H9 (cell line): ENCODE measurements around the gene MED27. TPM values are rescaled to one million over a fixed set of nuclear protein-coding genes. Genes with fewer than 3 reads are reported as not detected.

Experiments
- DNase-seq: peaks from one replicate; pipeline ENCODE4 v3.0.0-alpha.2; 2017
- H2AFZ ChIP-seq: one replicate; pipeline ENCODE4 v1.6.1; 2013; ENCODE audit warnings: mild to moderate bottlenecking, low read length, control low read depth, moderate library complexity
- H2AK5ac ChIP-seq: 2 replicates; pipeline ENCODE4 v1.6.1; 2013; ENCODE audit warnings: low read length, control low read depth, mixed read lengths; ENCODE audit not compliant: insufficient read length
- H2BK120ac ChIP-seq: one replicate; pipeline ENCODE4 v1.6.1; 2013; ENCODE audit warnings: low read depth, mild to moderate bottlenecking, low read length, control low read depth, inconsistent platforms; ENCODE audit not compliant: poor library complexity, severe bottlenecking
- H2BK12ac ChIP-seq: 2 replicates; pipeline ENCODE4 v1.6.1; 2013; ENCODE audit warnings: low read length, control low read depth, mixed read lengths, low read depth; ENCODE audit not compliant: insufficient read length
- H2BK15ac ChIP-seq: 2 replicates; pipeline ENCODE4 v1.6.1; 2013; ENCODE audit warnings: low read depth, low read length, control low read depth
- H2BK20ac ChIP-seq: one replicate; pipeline ENCODE4 v1.6.1; 2013; ENCODE audit warnings: low read depth, mild to moderate bottlenecking, low read length, control low read depth, inconsistent platforms; ENCODE audit not compliant: poor library complexity, severe bottlenecking
- H2BK5ac ChIP-seq: 2 replicates; pipeline ENCODE4 v1.6.1; 2013; ENCODE audit warnings: low read length, control low read depth, mixed read lengths; ENCODE audit not compliant: insufficient read length
- H3K14ac ChIP-seq: 2 replicates; pipeline ENCODE4 v1.6.1; 2013; ENCODE audit warnings: low read length, control low read depth; ENCODE audit not compliant: insufficient read depth
- H3K18ac ChIP-seq: 2 replicates; pipeline ENCODE4 v1.6.1; 2013; ENCODE audit warnings: low read depth, mild to moderate bottlenecking, mixed read lengths, low read length, control low read depth; ENCODE audit not compliant: insufficient read length
- H3K23ac ChIP-seq: 2 replicates; pipeline ENCODE4 v1.6.1; 2013; ENCODE audit warnings: low read length, control low read depth, mixed read lengths, low read depth; ENCODE audit not compliant: insufficient read length
- H3K23me2 ChIP-seq: 2 replicates; pipeline ENCODE4 v1.6.1; 2013; ENCODE audit warnings: low read depth, mild to moderate bottlenecking, mixed read lengths, low read length, control low read depth; ENCODE audit not compliant: insufficient read length, poor library complexity, severe bottlenecking
- H3K27ac ChIP-seq: 2 replicates; pipeline ENCODE4 v1.5.1; 2013; ENCODE audit warnings: low read length, control low read depth, mixed read lengths, low read depth; ENCODE audit not compliant: insufficient read length
- H3K27me3 ChIP-seq: 2 replicates; pipeline ENCODE4 v1.6.1; 2013; ENCODE audit warnings: low read length, control low read depth, inconsistent platforms; ENCODE audit not compliant: insufficient read depth
- H3K4ac ChIP-seq: 2 replicates; pipeline ENCODE4 v1.6.1; 2013; ENCODE audit warnings: low read depth, mild to moderate bottlenecking, control low read depth, inconsistent platforms, low read length, moderate library complexity
- H3K4me1 ChIP-seq: 2 replicates; pipeline ENCODE4 v1.6.1; 2013; ENCODE audit warnings: low read length, control low read depth, inconsistent platforms; ENCODE audit not compliant: insufficient read depth
- H3K4me2 ChIP-seq: 2 replicates; pipeline ENCODE4 v1.6.1; 2013; ENCODE audit warnings: low read length, control low read depth, mixed read lengths; ENCODE audit not compliant: insufficient read length, insufficient read depth
- H3K56ac ChIP-seq: 2 replicates; pipeline ENCODE4 v1.6.1; 2013; ENCODE audit warnings: low read depth, mild to moderate bottlenecking, mixed read lengths, low read length, control low read depth; ENCODE audit not compliant: insufficient read length
- H3K79me1 ChIP-seq: 2 replicates; pipeline ENCODE4 v1.6.1; 2013; ENCODE audit warnings: low read depth, mild to moderate bottlenecking, moderate library complexity, low read length, control low read depth, inconsistent platforms; ENCODE audit not compliant: insufficient read depth, poor library complexity, severe bottlenecking
- H3K79me2 ChIP-seq: 2 replicates; pipeline ENCODE4 v1.6.1; 2013; ENCODE audit warnings: low read length, control low read depth, inconsistent platforms; ENCODE audit not compliant: insufficient read depth
- H3K9ac ChIP-seq: 2 replicates; pipeline ENCODE4 v1.6.1; 2013; ENCODE audit warnings: low read length, control low read depth, mixed read lengths; ENCODE audit not compliant: insufficient read length; ENCODE audit errors: extremely low read depth
- H3K9me3 ChIP-seq: one replicate; pipeline ENCODE4 v1.6.1; 2013; ENCODE audit warnings: low read depth, low read length, inconsistent platforms; ENCODE audit not compliant: control insufficient read depth
- H3T11ph ChIP-seq: one replicate; pipeline ENCODE4 v1.6.1; 2013; ENCODE audit warnings: mild to moderate bottlenecking, low read length, control low read depth, inconsistent platforms
- H4K20me1 ChIP-seq: one replicate; pipeline ENCODE4 v1.6.1; 2013; ENCODE audit not compliant: control insufficient read depth, insufficient read length, insufficient read depth
- H4K5ac ChIP-seq: 2 replicates; pipeline ENCODE4 v1.6.1; 2013; ENCODE audit warnings: low read depth, mild to moderate bottlenecking, mixed read lengths, low read length, control low read depth; ENCODE audit not compliant: insufficient read length
- H4K8ac ChIP-seq: replicated peaks from 2 replicates; pipeline ENCODE4 v1.6.1; 2013; ENCODE audit warnings: low read length, control low read depth, mixed read lengths, low read depth; ENCODE audit not compliant: insufficient read length
- H4K91ac ChIP-seq: 2 replicates; pipeline ENCODE4 v1.6.1; 2013; ENCODE audit warnings: low read depth, mild to moderate bottlenecking, moderate library complexity, mixed read lengths, low read length, control low read depth; ENCODE audit not compliant: insufficient read length
- H3K27ac Mint-ChIP-seq, 3 experiments: 2 replicates in 2 of 3; 3 replicates in 1 of 3; pipeline ENCODE4 v1.8.0; 2020 to 2021; ENCODE audit warnings: mixed read lengths in 3 of 3, mild to moderate bottlenecking in 1 of 3, moderate library complexity in 1 of 3
- H3K27me3 Mint-ChIP-seq: 2 replicates; pipeline ENCODE4 v1.8.0; 2021; ENCODE audit warnings: low read depth, mild to moderate bottlenecking, moderate library complexity, mixed read lengths
- H3K36me3 Mint-ChIP-seq, 3 experiments: 2 replicates in 2 of 3; 3 replicates in 1 of 3; pipeline ENCODE4 v1.8.0; 2020 to 2021; ENCODE audit warnings: low read depth in 3 of 3, mixed read lengths in 3 of 3; ENCODE audit not compliant: insufficient read depth in 1 of 3
- H3K4me1 Mint-ChIP-seq, 2 experiments: 2 replicates each; pipeline ENCODE4 v1.8.0; 2020; ENCODE audit warnings: mixed read lengths in 2 of 2
- H3K4me3 Mint-ChIP-seq, 2 experiments: 2 replicates in 1 of 2; 3 replicates in 1 of 2; pipeline ENCODE4 v1.8.0; 2020 to 2021; ENCODE audit warnings: mild to moderate bottlenecking in 2 of 2, mixed read lengths in 2 of 2, moderate library complexity in 1 of 2
- H3K9me3 Mint-ChIP-seq, 2 experiments: 2 replicates in 1 of 2; 3 replicates in 1 of 2; pipeline ENCODE4 v1.8.0; 2020; ENCODE audit warnings: mild to moderate bottlenecking in 2 of 2, mixed read lengths in 2 of 2, moderate library complexity in 1 of 2
- CTCF ChIP-seq: fragments of 200-600 bp; sonication (generic); conservative IDR thresholded peaks from 3 replicates; pipeline ENCODE4 v1.8.0; 2021; ENCODE audit warnings: antibody characterized with exemption, mild to moderate bottlenecking
- WGBS: extraction: QIAGEN DNeasy Blood & Tissue Kit; methylation state at CpG from one replicate; pipeline ENCODE4 v1.1.7; 2013; ENCODE audit warnings: missing lambda C conversion rate, low lambda C conversion rate, mixed read lengths; ENCODE audit not compliant: insufficient read length; ENCODE audit errors: extremely low coverage; 5-methylcytosine and 5-hydroxymethylcytosine counted together
- total RNA-seq: library from RNA; stranded (reverse); gene quantifications from 2 replicates; pipeline ENCODE4 v1.2.1, GENCODE V29; 2021

The MED27 gene
- total RNA-seq, 1 experiment from 2014 or later: 33.5 TPM

GRCh38 chr9:132044176-132044875, 35.3 kb downstream of the MED27 start:
- no peak for TF ChIP-seq CTCF
- Mint-ChIP-seq H3K27me3 (no peaks in the 10 kb centered on the region), H3K27ac (0 out of 7 replicates have a peak overlapping the region, but pooled peaks of 1 of the 3 experiments have one; percentile 56), H3K4me3 (no peak overlapping the region), H3K36me3 (no peaks in the 10 kb centered on the region), H3K4me1 (no peaks in the 10 kb centered on the region), H3K9me3 (no peaks in the 10 kb centered on the region)
- Histone ChIP-seq H3K79me1 (peaks cover 4% of the 10 kb centered on the region), H2BK20ac (no peak overlapping the region), H2BK12ac (no peak overlapping the region), H4K5ac (no peak overlapping the region), H3K4me1 (no peaks in the 10 kb centered on the region), H3K4me2 (no peak overlapping the region), H3K4ac (no peak overlapping the region), H3K9me3 (no peaks in the 10 kb centered on the region), H2BK5ac (no peak overlapping the region), H4K20me1 (no peaks in the 10 kb centered on the region), H3K14ac (no peak overlapping the region), H2BK120ac (no peak overlapping the region), H3K23me2 (no peaks in the 10 kb centered on the region), H2AK5ac (no peak overlapping the region), H3K27ac (no peak overlapping the region), H4K91ac (no peak overlapping the region), H2BK15ac (no peak overlapping the region), H3K79me2 (peaks cover 2% of the 10 kb centered on the region; the same call in 1 of the 2 replicates), H3K9ac (no peak overlapping the region), H3K56ac (no peak overlapping the region), H3K18ac (no peak overlapping the region), H3K23ac (no peak overlapping the region), H4K8ac (no peak overlapping the region), H2AFZ (no peak overlapping the region), H3K27me3 (no peaks in the 10 kb centered on the region), H3T11ph (no peak overlapping the region)
- DNase-seq: no peak
- no CpG with 5 or more reads among the region's 8 CpGs for WGBS
